WTC11 (cell line): Measurements from ENCODE around the gene TOGARAM2.

ENCODE experiments used
- CTCF ChIP-seq: fragments of 200-600 bp; IDR thresholded peaks from 2 replicates; pipeline ENCODE4 v1.8.0; 2022; ENCODE audit warnings: antibody characterized with exemption
- ETV6 ChIP-seq: sonication (generic); formaldehyde crosslinking; IDR thresholded peaks from 2 replicates; pipeline ENCODE4 v1.8.1; 2022; ENCODE audit warnings: mild to moderate bottlenecking, missing genetic modification reagents
- SP1 ChIP-seq: sonication (generic); formaldehyde crosslinking; conservative IDR thresholded peaks from 2 replicates; pipeline ENCODE4 v1.8.1; 2022; ENCODE audit warnings: missing genetic modification reagents
- ZNF263 ChIP-seq: sonication (generic); formaldehyde crosslinking; IDR thresholded peaks from 2 replicates; pipeline ENCODE4 v1.8.1; 2022; ENCODE audit warnings: low read depth, mild to moderate bottlenecking, moderate library complexity, missing genetic modification reagents

- TF ChIP-seq ZNF263 (CRISPR knock-in tag) = no peak
- no peak for TF ChIP-seq ETV6 (CRISPR knock-in tag)
- TF ChIP-seq CTCF = no peak
- no peak for TF ChIP-seq SP1 (CRISPR knock-in tag)
Observed at GRCh38 chr2:29006092-29006979, 25.2 kb downstream of the TOGARAM2 start.
